GM12864 (cell line): ENCODE data around the gene MICU1.
"Not testable (repeated sequence)": the region's sequence is repeated elsewhere in the genome, so short reads cannot be mapped to it uniquely, and the experiment has no call there.

Source experiments
- DNase-seq: peaks from one replicate; pipeline ENCODE4 v3.0.0-alpha.2; 2011; ENCODE audit warnings: low read depth
- H3K4me3 ChIP-seq: 2 replicates; pipeline ENCODE4 v1.5.1; 2011; ENCODE audit warnings: mild to moderate bottlenecking, low read depth, low read length, control low read depth
- TF ChIP-seq, protein P1 (sequence below): IDR thresholded peaks from 2 replicates; pipeline ENCODE4 v1.5.1; 2011; ENCODE audit warnings: low read depth, mild to moderate bottlenecking, moderate library complexity, low read length, control low read depth, inconsistent platforms; ENCODE audit errors: missing control alignments

Gene MICU1

DNA sequence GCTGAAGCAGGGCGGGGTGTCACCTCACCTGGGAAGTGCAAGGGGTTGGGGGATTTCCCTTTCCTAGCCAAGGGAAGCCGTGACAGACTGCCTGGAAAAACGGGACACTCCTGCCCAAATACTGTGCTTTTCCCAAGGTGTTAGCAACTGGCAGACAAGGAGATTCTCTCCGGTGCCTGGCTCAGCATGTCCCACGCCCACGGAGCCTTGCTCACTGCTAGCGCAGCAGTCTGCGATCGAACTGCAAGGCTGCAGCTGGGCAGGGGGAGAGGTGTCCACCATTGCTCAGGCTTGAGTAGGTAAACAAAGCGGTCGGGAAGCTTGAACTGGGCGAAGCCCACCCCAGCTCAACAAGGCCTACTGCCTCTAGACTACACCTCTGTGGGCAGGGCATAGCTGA lies 190.3 kb downstream of the MICU1 start:
- no peak overlapping the region for H3K4me3 ChIP-seq
- TF ChIP-seq, protein P1, sequence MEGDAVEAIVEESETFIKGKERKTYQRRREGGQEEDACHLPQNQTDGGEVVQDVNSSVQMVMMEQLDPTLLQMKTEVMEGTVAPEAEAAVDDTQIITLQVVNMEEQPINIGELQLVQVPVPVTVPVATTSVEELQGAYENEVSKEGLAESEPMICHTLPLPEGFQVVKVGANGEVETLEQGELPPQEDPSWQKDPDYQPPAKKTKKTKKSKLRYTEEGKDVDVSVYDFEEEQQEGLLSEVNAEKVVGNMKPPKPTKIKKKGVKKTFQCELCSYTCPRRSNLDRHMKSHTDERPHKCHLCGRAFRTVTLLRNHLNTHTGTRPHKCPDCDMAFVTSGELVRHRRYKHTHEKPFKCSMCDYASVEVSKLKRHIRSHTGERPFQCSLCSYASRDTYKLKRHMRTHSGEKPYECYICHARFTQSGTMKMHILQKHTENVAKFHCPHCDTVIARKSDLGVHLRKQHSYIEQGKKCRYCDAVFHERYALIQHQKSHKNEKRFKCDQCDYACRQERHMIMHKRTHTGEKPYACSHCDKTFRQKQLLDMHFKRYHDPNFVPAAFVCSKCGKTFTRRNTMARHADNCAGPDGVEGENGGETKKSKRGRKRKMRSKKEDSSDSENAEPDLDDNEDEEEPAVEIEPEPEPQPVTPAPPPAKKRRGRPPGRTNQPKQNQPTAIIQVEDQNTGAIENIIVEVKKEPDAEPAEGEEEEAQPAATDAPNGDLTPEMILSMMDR, result no peak
- no peak for DNase-seq

DNA sequence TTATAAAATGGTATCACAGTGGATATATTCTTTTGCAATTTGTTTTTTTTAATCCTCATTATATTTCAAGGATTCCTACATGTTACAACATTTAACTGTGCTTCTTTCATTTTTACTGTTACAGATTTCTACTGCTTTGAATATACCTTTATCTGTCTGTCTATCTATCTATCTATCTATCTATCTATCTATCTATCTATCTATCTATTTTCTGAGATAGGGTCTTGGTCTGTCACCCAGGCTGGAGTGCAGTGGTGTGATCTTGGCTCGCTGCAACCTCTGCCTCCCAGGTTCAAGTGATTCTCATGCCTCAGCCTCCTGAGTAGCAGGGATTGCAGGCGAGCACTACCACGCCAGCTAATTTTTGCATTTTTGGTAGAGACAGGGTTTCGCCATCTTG lies 194.9 kb downstream of the MICU1 start:
- not testable (repeated sequence) for DNase-seq, H3K4me3 ChIP-seq

DNA sequence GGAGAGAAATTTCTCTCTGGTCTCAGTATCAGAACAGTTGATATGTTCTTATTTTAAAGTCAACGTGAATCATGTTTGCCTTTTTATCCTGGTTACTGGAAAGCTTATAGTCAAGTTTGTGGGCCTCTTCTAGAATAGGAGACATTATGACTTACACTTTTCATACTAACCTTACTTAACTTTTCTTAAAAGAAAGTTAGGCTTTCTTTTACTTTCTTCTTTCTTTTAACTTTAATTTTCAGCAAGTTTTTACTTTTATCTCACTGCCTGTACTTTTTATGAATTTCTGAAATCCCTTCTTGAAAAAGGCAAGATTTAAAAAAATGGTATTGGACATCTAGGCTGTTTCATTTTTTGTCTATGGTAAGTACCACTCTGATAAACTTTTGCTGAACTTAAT lies 195.9 kb downstream of the MICU1 start:
- no peak for DNase-seq
- TF ChIP-seq, protein P1, result no peak
- H3K4me3 ChIP-seq, result no peak overlapping the region

DNA sequence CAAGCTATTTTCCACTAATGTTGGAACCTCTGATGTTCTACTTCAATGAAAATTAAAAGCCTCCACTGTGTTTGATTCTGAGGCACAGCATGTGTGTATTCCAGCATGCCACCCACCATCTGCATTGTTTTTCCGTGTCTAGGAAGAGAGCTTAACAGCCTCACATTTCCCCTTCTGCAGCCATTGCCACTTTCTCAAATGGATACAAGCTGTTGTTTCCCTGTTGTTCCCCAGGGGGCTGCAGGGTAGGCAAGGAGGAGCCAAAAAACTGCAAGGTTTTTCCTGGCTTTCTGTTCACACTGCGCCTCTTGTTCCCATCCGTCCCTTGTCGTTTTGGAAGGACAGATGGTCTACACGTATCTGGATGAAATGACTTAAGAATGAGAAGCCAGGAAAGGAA lies 198.9 kb downstream of the MICU1 start:
- no peak overlapping the region for H3K4me3 ChIP-seq
- TF ChIP-seq, protein P1, result no peak
- no peak for DNase-seq

DNA sequence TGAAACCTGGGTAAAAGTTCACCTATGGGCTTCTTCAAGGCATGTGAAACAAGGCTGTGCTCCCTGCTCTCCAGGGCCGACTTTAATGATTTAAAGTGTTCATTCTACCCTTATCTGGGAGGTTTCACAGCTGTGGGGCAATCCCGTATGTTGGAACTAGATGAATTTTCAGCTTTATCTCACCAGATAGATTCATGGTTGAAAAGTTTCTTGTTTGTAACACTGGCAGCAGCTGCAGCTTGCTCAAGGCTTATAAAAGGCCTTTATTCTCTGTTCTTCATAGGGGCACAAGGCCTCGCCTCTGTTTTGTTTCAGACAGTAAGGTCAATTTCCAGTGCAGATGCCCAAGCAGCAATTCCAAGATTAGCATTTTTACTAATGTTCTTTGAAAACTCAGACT lies 200.7 kb downstream of the MICU1 start:
- no peak overlapping the region for H3K4me3 ChIP-seq
- DNase-seq, result no peak
- TF ChIP-seq, protein P1, result no peak

DNA sequence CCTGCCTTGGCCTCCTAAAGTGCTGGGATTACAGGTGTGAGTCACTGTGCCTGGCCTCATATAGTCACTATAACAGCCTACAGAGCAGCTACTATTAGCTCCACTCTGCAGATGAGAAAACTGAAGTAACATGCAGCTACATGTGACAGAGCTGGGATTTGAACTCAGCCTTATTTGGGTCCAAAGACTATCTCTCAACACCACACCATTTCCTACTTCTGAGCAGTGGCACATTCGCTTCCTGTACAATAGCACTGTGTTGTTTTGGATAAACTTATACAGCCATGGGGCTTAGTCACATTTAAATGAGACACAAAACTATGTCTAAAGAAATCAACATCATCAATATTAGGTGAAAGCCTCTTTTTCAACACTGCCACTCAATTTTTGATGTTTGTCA lies 201.3 kb downstream of the MICU1 start:
- no peak for DNase-seq

DNA sequence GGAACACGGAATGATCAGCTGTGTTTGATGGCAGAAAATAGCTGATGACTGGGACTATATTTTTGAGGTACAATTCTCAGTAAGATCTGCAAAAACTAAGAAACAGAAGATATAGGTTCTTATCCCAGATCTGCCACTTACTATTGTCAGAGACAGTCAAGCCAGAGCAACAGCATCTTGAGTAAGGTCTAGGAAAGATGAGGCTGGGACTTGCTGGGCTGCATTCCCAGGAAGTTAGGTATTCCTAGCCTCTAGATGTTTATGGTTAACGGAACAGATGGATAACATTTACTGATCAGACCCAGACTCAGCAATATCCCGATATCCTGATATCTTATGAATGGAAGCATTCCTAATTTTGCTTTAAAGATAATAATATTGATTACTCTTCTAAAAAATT lies 202.5 kb downstream of the MICU1 start:
- H3K4me3 ChIP-seq, result no peak overlapping the region
- TF ChIP-seq, protein P1, result no peak
- DNase-seq, result no peak

More for the DNA sequence above, 201.3 kb downstream of the MICU1 start:
- TF ChIP-seq, protein P1, result no peak
- no peak overlapping the region for H3K4me3 ChIP-seq

DNA sequence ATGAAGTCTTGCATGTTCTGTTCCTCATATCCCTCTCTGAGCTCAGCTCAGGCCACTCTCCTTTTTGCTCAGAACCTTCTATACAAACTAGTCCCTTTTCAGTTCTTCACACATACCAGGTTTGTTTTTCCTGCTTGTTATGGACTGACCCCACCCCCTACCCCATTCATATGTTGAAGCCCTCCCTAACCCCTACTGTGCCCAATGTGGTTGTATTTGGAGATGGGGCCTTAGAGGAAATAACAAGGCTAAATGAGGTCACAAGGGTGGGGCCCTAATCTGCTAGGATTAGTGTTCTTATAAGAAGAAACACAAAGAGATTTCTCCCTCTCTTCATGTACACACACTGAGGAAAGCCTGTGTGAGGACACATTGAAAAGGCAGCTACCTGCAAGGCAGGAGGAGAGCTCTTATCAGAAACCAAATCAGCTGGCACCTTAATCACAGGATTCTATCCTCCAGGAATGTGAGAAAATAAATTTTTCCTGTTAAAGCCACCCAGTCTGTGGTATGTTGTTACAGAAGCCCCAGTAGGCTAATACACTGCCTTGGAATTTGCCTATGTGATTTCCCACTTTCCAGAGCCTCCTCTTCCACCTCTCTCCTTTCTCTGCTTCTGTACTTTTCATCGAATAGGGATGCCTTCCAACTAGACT lies 203.9 kb downstream of the MICU1 start:
- no peak overlapping the region for H3K4me3 ChIP-seq
- no peak for DNase-seq
- TF ChIP-seq, protein P1, result no peak
